ENCODE results near the gene NEDD4L.

Gene NEDD4L

DNA sequence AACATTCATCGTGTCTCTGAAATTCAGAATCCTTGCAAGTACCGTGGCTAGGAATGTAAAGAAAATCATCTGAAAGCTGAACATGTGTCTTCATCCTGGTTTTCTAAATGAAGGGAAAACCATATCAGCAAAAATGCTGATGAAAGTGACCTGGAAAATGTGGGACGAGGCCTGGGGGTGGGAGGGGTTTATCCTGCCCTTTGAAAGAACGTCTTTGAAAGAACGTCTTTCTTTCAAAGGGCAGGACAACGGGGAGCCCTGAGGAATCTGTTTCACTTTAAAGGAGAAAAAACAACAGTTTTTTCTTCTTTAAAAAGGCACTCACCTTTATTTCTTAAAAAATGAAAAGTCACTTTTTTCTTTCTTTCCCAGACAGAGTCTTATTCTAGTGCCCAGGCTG lies 399.6 kb downstream of the NEDD4L start:
- CTCF ChIA-PET: interaction anchor here (0.6 kb wide), 1 partner anchor 980 kb away, joined by 3 read pairs; no protein-coding TSS in a partner anchor
- POLR2A ChIA-PET: interaction anchor here (0.7 kb wide), 1 partner anchor 13 kb away, joined by 3 read pairs; no protein-coding TSS in a partner anchor
- Histone ChIP-seq H3K9me3 (ENCODE audit: control insufficient read depth, insufficient read depth, low read depth, low read length) (no peaks in the 10 kb centered on the region), H3K27ac (ENCODE audit: extremely low read depth, low read depth, low read length) (no peak overlapping the region), H3K36me3 (ENCODE audit: control insufficient read depth in 2 of 2, insufficient read depth in 1 of 2, low read length in 2 of 2) (no peaks in the 10 kb centered on the region), H3K4me3 (ENCODE audit: low read depth, low read length) (no peak overlapping the region), H3K4me1 (ENCODE audit: control insufficient read depth, insufficient read depth, low read length) (no peaks in the 10 kb centered on the region)
- no peak for TF ChIP-seq ZNF600 (tag by site-specific recombination; IDR thresholded peaks at IDR 0.05)
- no peak for TF ChIP-seq ZBTB1 (tag by site-specific recombination; IDR thresholded peaks at IDR 0.05)
- no peak for TF ChIP-seq IKZF3 (tag by site-specific recombination; IDR thresholded peaks at IDR 0.05)
- no peak for TF ChIP-seq ZNF157 (tag by site-specific recombination; IDR thresholded peaks at IDR 0.05)
- TF ChIP-seq MZF1 (tag by site-specific recombination; IDR thresholded peaks at IDR 0.05; ENCODE audit: borderline replicate concordance): no peak
- TF ChIP-seq, protein P1, sequence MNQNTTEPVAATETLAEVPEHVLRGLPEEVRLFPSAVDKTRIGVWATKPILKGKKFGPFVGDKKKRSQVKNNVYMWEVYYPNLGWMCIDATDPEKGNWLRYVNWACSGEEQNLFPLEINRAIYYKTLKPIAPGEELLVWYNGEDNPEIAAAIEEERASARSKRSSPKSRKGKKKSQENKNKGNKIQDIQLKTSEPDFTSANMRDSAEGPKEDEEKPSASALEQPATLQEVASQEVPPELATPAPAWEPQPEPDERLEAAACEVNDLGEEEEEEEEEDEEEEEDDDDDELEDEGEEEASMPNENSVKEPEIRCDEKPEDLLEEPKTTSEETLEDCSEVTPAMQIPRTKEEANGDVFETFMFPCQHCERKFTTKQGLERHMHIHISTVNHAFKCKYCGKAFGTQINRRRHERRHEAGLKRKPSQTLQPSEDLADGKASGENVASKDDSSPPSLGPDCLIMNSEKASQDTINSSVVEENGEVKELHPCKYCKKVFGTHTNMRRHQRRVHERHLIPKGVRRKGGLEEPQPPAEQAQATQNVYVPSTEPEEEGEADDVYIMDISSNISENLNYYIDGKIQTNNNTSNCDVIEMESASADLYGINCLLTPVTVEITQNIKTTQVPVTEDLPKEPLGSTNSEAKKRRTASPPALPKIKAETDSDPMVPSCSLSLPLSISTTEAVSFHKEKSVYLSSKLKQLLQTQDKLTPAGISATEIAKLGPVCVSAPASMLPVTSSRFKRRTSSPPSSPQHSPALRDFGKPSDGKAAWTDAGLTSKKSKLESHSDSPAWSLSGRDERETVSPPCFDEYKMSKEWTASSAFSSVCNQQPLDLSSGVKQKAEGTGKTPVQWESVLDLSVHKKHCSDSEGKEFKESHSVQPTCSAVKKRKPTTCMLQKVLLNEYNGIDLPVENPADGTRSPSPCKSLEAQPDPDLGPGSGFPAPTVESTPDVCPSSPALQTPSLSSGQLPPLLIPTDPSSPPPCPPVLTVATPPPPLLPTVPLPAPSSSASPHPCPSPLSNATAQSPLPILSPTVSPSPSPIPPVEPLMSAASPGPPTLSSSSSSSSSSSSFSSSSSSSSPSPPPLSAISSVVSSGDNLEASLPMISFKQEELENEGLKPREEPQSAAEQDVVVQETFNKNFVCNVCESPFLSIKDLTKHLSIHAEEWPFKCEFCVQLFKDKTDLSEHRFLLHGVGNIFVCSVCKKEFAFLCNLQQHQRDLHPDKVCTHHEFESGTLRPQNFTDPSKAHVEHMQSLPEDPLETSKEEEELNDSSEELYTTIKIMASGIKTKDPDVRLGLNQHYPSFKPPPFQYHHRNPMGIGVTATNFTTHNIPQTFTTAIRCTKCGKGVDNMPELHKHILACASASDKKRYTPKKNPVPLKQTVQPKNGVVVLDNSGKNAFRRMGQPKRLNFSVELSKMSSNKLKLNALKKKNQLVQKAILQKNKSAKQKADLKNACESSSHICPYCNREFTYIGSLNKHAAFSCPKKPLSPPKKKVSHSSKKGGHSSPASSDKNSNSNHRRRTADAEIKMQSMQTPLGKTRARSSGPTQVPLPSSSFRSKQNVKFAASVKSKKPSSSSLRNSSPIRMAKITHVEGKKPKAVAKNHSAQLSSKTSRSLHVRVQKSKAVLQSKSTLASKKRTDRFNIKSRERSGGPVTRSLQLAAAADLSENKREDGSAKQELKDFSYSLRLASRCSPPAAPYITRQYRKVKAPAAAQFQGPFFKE (tag by site-specific recombination; IDR thresholded peaks at IDR 0.05; ENCODE audit: borderline replicate concordance): no peak
- no peak for TF ChIP-seq SP2 (tag by site-specific recombination; IDR thresholded peaks at IDR 0.05)
- no peak for TF ChIP-seq ZNF544 (tag by site-specific recombination; IDR thresholded peaks at IDR 0.05)
- no peak for TF ChIP-seq ZNF248 (tag by site-specific recombination; IDR thresholded peaks at IDR 0.05)
- no peak for TF ChIP-seq ZNF701 (tag by site-specific recombination; IDR thresholded peaks at IDR 0.05)
- no peak for TF ChIP-seq ZNF837 (tag by site-specific recombination; IDR thresholded peaks at IDR 0.05)
- TF ChIP-seq, protein P2, sequence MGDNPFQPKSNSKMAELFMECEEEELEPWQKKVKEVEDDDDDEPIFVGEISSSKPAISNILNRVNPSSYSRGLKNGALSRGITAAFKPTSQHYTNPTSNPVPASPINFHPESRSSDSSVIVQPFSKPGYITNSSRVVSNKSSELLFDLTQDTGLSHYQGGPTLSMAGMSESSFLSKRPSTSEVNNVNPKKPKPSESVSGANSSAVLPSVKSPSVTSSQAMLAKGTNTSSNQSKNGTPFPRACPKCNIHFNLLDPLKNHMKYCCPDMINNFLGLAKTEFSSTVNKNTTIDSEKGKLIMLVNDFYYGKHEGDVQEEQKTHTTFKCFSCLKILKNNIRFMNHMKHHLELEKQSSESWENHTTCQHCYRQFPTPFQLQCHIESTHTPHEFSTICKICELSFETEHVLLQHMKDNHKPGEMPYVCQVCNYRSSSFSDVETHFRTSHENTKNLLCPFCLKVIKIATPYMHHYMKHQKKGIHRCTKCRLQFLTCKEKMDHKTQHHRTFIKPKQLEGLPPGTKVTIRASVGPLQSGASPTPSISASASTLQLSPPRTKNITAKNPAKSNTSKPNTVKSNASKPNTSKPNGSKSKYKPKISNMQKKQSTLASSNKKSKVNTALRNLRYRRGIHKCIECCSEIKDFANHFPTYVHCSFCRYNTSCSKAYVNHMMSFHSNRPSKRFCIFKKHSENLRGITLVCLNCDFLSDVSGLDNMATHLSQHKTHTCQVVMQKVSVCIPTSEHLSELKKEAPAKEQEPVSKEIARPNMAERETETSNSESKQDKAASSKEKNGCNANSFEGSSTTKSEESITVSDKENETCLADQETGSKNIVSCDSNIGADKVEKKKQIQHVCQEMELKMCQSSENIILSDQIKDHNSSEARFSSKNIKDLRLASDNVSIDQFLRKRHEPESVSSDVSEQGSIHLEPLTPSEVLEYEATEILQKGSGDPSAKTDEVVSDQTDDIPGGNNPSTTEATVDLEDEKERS (tag by site-specific recombination; IDR thresholded peaks at IDR 0.05): no peak

DNA sequence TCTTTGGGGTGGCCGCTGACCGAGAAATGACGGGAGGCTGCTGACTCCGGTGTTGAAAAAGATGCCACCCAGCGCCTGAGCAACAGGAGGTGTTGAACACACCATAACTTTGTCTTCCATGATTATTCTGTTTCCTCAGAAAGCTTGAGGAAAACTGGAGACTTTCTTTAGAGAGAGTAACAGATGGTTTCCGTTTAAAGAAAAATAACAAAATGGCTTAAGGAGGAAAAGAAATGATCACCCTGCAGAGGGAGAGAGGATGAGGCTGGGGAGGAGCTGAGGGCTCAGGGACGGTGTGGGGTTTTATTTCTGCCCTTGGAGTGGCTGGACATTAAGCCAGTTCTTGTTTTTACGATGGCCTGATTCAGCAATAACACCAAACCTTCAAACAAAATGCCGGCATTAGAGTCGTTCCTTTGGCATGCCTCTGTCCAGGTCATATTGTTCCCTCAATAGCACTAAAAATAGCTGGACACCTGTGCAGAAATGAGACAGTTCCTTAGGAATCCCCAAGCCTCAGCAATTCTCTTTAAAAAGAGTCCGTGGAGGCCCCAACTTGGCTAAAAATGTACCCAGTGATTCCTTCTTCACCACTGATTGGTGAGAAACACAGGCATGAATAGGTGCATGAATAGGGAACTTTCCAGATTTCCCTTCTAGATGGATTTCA lies 402.5 kb downstream of the NEDD4L start:
- no peak overlapping the region for H3K4me3 ChIP-seq (ENCODE audit: low read depth, low read length)
- CTCF ChIA-PET: no interaction called here
- POLR2A ChIA-PET: no interaction called here
- no peaks in the 10 kb centered on the region for H3K9me3 ChIP-seq (ENCODE audit: control insufficient read depth, insufficient read depth, low read depth, low read length)
- TF ChIP-seq ZNF530 (tag by site-specific recombination; IDR thresholded peaks at IDR 0.05; ENCODE audit: low read depth) (no peak), ZNF391 (tag by site-specific recombination; IDR thresholded peaks at IDR 0.05; ENCODE audit: borderline replicate concordance, low read depth) (no peak), ZNF777 (tag by site-specific recombination; IDR thresholded peaks at IDR 0.05; ENCODE audit: borderline replicate concordance) (no peak)
- TF ChIP-seq, protein P3, sequence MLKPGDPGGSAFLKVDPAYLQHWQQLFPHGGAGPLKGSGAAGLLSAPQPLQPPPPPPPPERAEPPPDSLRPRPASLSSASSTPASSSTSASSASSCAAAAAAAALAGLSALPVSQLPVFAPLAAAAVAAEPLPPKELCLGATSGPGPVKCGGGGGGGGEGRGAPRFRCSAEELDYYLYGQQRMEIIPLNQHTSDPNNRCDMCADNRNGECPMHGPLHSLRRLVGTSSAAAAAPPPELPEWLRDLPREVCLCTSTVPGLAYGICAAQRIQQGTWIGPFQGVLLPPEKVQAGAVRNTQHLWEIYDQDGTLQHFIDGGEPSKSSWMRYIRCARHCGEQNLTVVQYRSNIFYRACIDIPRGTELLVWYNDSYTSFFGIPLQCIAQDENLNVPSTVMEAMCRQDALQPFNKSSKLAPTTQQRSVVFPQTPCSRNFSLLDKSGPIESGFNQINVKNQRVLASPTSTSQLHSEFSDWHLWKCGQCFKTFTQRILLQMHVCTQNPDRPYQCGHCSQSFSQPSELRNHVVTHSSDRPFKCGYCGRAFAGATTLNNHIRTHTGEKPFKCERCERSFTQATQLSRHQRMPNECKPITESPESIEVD (tag by site-specific recombination; IDR thresholded peaks at IDR 0.05): no peak
- TF ChIP-seq, protein P4, sequence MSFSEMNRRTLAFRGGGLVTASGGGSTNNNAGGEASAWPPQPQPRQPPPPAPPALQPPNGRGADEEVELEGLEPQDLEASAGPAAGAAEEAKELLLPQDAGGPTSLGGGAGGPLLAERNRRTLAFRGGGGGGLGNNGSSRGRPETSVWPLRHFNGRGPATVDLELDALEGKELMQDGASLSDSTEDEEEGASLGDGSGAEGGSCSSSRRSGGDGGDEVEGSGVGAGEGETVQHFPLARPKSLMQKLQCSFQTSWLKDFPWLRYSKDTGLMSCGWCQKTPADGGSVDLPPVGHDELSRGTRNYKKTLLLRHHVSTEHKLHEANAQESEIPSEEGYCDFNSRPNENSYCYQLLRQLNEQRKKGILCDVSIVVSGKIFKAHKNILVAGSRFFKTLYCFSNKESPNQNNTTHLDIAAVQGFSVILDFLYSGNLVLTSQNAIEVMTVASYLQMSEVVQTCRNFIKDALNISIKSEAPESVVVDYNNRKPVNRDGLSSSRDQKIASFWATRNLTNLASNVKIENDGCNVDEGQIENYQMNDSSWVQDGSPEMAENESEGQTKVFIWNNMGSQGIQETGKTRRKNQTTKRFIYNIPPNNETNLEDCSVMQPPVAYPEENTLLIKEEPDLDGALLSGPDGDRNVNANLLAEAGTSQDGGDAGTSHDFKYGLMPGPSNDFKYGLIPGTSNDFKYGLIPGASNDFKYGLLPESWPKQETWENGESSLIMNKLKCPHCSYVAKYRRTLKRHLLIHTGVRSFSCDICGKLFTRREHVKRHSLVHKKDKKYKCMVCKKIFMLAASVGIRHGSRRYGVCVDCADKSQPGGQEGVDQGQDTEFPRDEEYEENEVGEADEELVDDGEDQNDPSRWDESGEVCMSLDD (tag by site-specific recombination; IDR thresholded peaks at IDR 0.05): no peak
- no peaks in the 10 kb centered on the region for H3K36me3 ChIP-seq (ENCODE audit: control insufficient read depth in 2 of 2, insufficient read depth in 1 of 2, low read length in 2 of 2)
- no peak overlapping the region for H3K27ac ChIP-seq (ENCODE audit: extremely low read depth, low read depth, low read length)
- H3K4me1 ChIP-seq (ENCODE audit: control insufficient read depth, insufficient read depth, low read length): no peaks in the 10 kb centered on the region
